NCI-H187 (cell line): ENCODE measurements around the gene ANXA10.
A peak's percentile ranks its signal among the peaks of the same experiment; 100 is the strongest.
"Not testable (repeated sequence)": the region's sequence is repeated elsewhere in the genome, so short reads cannot be mapped to it uniquely, and the experiment has no call there.

Experiments used
- DNase-seq, 2 experiments: peaks; one replicate each; lab custom pipeline; 2025; lab: John Stamatoyannopoulos, UW

The ANXA10 gene

DNA sequence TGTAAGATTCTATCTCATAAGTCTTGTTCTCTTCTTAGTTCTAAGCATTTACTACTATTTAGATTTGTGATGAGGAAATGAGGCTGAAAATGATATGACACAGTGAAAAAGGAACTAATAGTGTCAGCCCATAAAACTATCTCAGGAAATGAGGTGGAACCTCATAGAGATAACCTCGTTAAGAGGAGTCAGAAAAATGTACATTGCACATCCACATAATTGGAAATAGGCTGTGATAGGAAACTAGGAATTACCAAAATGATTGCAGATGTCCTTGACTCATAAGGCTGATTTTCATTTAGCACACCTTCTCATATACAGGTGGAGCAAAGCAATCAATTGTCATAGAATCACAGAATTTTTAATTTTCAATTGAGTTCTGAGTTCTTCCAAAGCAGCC lies 26.8 kb downstream of the ANXA10 start:
- DNase-seq = no peak

DNA sequence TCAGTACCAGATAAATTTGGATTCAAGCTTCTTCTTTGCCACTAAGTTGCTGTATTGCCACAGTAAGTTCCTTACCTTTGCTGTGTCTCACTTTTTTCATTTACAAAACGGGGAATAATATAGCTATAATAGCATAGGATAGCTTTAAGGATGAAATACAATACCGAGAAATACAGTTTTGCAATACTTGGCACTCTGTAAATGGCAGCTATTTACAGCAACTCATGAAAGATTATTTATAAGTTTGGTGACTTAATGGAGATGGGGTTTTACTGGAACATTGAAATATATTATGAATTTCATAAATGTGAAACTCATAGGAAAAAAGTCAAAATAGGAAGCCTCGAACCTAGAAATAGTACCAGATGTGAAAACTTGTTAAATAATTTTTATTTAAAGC lies 27.6 kb downstream of the ANXA10 start:
- DNase-seq = no peak

DNA sequence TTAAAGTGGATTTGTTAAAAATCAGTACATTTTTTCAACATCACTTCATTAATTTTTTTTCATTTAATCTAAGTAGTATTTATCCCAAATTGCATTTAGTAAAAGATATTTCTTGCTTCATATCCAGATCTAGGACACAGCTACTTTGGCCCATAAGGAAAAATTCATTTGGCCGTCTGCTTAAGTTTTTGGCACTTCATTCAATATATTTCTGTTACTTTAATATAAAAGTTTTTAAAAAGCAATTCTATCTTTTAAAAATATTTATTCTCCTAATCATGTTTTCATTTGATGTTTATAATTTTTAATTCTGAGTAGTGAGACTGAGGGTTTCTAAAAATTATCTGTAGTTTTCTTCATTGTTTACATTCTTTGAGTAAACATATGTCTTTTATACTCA lies 28.5 kb downstream of the ANXA10 start:
- DNase-seq = no peak

DNA sequence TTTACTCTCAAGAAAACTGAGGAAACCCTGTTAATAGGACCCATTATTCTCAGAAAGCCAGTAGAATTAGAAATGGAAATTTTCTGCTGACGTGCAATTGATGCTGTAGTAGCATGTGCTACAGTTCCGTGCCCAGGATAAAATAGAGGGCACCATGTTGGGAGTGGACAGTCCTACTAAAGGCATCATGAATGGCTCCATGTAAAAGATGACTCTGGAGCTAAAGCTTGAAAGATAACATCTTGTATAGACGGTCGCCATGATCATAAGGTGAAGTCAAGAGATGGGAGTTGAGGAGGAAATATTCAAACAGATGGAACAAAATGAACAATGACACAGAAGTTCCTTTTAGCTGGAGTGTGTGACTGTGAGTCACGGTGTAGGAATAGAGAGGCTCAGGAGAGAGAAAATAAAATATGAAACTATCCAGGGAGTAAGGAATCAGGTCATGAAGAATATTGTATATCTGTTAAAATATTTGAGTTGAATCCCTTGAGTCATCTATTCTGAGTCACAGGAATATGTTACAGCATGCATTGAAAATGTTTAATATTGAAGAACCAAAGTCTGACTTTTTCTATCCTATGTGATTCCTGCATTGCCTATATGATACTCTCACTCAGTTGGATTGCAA lies 31.8 kb downstream of the ANXA10 start:
- DNase-seq = no peak

DNA sequence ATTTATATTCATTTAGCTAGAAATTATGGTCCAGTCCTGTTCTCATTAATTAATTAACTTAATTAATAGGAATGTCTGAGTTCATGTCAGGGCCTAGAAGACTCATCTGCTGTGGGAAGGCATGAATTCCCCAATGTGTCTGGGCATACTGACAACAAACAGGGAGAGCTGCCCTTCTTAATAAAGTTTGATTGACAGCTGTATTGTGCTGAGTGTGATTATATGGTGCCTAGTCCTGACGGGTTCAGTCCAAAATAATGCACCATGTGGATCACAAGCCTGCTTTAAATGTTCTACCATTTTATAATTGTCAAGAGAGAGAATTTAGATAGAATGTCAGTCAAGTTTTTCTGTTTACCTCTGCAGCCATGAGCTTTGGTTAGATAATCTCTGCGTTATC lies 34.6 kb downstream of the ANXA10 start:
- no peak for DNase-seq

DNA sequence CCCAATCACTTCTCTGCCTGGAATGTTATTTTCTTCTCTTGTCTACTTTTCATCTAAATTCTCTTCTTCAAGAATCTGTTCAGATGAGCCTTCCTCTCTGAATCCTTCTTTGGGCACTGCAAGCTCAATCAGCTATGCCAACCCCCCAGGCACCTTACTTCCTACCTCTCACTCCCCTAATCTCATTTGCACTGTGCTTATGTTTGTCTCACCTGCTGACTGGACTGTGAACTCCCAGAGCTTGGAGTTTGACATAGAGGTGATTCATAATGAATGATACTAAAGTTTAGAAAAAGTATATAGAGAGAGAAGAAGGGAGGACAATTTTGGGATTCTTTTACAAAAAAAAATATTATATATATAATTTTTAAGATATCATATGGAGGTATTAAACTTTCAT lies 36.3 kb downstream of the ANXA10 start:
- DNase-seq = no peak

DNA sequence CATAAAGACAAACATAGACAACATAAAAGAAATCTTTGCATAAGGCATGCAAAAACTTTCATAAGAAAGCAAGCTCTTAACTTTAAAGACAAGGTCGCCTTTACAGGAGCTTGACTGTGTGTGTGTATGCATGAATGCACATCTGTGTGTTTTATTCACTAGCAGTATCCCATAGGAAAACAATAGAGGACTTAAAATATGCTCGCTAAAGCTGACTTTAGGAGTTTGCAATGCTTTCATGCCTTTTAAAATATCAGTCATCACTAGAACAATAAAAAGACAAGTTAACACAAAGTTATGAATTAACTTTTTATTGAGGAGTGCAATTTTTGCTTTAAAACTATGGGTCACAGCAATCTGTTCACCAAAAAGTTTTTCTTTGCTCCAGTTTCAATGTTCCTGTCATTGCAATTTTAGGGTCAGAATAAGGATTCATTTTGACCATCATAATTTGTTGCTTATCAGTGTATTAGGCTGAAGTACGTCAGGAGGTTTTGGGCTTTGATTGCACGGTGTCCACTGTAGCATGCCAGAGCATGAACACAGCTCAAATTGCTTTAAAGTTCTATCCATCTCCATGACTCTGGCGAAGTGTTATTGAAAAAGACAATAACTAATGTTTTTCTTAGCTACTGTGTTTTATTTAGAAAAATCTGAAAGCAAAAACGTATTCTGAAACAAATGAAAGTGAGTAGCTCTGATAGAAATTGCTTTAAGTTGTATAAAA lies 36.9 kb downstream of the ANXA10 start:
- no peak for DNase-seq

DNA sequence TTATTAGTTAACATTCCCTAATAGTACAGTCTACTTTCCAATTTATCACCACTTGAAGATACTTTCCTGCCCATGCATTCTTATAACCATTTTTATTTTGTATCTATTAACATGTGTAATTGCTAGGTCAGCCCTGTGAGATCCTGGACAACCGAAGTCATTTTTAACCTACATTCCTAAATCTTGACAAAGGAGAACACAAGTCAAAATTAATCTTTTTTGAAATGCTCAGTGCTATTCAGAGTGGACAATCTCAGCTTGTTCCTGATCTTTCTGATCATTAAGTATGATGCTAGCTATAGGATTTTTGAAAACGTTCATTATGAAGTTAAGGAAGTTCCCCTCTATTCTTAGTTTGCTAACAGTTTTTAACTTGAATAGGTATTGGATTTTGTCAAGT lies 37.5 kb downstream of the ANXA10 start:
- DNase-seq = no peak

DNA sequence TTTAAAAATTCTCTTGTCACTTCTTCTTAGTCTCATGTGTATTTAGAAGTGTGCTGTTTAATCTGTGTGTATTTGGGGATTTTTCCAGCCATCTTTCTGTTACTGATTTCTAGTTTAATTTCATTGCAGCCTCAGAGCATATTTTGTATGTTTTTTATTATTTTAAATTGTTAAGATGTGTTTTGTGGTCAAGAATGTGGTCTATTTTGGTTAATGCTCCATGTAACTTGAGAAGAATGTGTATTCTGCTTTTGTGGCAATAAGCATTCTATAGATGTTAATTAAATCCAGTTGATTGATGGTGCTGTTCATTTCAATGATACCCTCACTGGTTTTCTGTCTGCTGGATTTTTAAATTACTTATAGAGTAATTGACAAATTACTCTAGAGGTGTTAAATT lies 38.9 kb downstream of the ANXA10 start:
- no peak for DNase-seq

DNA sequence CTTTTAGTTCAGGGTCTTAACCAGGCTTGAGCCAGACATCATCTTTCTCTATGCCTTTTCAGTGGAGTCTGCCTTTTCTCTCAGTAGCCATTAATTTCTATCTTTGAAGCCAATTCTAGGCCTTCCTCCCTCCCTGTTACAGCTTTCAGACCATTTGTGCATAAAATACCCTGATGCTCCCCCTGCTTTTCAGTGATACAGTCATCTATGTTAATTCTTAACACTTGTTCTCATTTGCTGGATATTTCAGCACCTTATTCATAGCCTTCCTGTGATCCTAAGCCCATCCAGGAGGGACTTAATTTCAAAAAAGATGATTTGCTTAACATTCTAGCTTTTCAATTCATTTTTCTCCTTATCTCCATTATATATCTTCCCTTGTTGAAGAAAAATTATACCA lies 42.3 kb downstream of the ANXA10 start:
- no peak for DNase-seq

DNA sequence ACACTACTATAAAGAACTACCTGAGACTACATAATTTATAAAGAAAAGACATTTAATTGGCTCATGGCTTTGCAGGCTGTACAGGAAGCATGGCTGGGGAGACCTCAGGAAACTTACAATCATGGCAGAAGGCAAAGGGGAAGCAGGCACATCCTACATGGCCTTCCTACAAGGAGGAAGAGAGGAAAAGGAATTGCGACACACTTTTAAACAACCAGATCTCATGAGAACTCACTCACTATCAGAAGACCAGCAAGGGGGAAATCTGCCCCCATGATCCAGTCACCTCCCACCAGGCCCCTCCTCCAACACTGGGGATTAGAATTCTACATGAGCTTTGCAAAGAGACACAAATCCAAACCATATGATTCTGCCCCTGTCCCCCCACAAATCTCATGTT lies 43.5 kb downstream of the ANXA10 start:
- DNase-seq = not testable (repeated sequence)

DNA sequence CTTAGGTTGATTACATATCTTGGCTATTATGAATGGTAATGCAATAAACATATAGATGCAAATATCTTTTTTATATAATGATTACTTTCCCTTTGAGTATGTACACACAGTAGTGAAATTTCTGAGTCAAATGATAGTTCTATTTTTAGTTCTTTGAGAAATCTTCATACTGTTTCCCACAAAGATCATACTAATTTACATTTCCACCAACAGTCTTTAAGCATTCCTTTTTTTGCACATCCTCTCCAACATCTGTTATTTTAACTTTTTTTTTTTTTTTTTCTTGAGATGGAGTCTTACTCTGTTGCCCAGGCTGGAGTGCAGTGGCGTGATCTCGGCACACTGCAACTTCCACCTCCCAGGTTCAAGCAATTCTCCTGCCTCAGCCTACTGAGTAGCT lies 45.4 kb downstream of the ANXA10 start:
- DNase-seq = not testable (repeated sequence)

DNA sequence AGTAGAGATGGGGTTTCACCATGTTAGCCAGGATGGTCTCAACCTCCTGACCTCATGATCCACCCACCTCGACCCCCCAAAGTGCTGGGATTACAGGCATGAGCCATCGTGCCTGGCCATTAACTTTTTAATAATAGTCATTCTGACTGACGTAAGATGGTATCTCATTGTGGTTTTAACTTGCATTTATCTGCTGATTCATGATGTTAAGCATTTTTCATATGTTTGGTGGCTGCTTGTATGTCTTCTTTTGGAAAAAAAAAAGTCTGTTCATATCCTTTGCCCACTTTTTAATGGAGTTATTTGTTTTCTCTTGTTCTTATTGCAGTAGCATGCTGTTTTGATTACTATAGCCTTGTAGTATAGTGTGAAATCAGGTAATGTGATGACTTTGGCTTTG lies 45.8 kb downstream of the ANXA10 start:
- no peak for DNase-seq

DNA sequence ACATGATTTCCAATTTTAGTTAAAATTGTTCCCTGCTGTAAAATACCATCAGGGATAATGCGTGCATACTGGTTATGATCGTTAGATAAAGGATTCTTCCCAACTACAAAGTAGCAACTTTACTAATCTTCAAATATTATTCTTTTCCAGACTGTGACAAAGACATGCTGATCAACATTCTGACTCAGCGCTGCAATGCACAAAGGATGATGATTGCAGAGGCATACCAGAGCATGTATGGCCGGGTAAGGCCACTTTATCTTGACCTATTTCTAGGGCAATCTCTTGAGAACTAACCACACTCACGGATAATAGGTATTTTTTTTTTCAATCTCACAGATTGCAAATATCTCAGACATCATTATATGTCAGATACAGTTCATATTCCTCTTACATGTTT lies 47.0 kb downstream of the ANXA10 start:
- DNase-seq = no peak

DNA sequence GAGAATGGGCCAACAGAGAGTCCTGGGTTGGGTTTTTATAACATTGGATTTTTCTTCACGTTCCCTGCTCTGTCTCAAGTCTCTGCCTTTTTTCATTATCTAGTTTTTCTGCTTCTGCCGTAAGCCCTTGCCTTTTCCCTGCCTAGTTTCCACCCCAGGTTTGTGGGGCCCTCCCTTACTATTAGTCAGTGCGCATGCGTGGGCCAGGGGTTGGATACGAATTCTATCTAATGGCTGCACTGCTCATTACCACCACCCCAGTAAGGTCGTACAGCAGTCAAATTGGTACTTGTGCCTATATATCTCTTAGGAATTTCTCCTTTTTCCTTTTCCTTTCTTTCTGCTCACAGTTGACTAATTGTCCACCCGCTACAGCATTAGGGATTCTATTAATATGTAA lies 49.4 kb downstream of the ANXA10 start:
- no peak for DNase-seq

DNA sequence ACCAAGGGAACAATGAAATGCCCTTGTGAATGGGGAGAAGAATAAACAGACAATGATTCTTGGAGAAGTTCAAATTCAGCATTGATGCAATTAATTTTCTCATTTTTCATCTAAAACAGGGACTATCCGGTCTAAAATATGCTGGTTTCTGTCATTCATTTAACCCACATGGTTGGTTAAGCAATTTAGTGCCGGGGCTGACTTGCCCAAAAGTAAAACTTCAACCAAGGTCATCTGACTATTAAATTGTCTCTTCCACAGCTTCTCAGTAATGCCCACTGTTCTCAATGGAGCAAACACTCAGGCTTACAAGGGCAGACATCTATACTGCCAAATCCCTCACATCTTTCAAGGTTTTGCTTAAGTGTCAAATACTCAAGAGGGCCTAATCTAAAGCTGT lies 51.3 kb downstream of the ANXA10 start:
- DNase-seq = no peak

DNA sequence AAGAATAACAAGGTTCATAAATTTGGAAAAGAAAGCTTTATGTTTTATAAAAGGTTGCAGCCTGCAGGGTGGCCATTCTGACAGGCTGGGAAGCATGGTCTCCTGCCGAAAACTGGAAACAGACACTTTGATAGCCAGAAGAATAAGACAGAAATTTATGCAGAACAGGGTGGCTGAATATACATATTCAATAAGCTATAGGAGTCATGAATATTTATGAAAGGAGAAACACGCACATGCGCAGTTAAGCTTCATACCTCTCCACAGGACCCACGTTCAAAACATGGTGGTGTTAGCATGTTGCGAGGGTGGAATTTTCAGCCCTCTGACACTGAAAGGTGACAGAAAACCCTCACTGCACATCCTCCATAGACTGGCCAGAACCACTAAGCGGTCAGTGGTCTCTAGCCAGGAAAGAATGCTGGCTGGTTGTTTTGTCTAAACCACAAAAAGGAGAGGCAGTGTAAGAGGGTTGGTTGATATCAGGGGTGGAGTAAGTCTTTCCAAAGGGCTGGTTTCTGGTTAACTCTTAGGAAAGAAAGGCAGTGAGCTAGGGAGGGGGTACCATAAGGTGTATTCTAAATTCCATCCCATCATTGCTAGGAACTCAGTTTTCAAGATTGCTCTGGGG lies 58.2 kb downstream of the ANXA10 start:
- DNase-seq = no peak

DNA sequence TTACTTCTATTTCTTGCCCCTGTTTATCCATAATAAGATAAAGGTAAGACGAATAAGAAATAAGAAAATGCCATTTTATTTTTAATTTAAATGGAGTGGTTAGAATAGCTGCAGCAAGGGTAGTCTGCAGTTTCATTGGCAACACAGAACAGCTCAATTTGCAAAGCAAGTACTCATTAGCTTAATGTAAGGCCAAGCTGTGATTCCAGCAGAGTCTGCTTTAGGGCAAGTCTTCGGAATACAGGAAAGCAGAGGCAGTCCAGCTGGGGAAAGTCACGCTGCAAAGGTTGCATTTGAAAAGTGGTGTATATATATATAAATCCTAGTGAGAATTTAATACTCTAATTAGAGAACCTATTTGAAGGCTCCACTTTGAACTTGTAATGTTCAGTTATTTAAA lies 59.0 kb downstream of the ANXA10 start:
- no peak for DNase-seq

DNA sequence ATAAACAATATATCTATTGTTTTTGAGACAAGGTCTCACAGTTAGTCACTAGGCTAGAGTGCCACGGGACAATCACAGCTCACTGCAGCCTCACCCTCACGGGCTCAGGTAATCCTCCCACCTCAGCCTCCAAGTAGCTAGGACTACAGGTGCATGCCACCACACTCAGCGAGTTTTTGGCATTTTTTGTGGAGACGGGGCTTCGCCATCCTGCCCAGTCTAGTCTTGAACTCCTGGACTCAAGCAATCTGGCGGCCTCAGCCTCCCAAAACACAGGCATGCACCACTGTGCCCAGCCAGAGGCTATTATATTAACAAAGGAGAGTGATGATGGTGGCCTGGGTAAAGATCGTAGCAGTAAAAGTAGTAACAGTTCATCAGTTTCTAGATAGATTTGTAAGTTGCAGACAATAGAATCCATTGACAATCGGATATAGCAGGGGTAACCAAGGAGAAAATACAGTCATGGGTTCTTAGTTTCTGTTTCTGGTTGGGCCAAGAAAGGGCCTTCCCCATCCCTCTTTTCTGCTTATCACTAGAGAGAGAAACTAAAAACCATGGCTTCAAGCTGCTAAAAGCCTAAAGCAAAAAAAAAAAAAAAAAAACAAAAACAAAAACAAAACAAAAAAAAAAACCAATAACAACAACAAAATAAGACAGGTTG lies 60.6 kb downstream of the ANXA10 start:
- no peak for DNase-seq

DNA sequence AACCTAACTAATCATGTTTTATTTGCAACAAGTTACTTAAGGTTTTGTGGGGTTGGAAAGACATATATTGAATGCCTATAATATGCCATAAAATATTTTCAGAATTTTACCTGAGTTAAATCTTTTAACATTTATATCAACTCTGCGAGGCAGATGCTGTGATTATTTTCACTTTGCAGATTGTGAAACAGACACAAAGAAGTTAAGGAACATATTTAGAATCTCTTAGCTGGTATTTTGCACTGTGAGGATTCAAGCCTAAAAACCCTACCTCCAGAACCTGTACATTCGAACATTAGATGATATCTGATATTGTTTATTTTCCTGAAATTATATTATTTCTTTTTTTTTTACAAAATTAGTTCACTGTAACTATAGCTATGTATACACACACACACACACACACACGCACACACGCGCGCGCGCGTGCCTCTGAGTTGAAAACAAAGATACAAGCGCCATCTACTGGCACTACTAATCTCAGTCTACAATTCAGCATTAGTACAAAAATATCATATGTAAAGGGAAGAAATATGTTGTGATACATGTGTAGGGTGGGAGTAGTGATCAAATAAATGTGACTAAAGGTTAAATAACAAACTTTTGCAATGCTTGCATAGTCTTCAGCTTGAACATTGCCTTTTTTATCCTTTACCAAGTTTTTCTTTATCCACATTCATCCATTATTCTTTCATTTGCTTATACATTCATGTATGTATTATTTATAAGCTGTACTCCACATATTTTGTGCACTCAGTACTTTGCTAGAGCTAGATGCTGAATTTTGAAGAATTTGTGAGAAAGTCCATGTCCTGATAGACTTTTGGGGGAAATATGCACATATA lies 61.5 kb downstream of the ANXA10 start:
- peak in 1 of 2 experiments; percentile 1 for DNase-seq

DNA sequence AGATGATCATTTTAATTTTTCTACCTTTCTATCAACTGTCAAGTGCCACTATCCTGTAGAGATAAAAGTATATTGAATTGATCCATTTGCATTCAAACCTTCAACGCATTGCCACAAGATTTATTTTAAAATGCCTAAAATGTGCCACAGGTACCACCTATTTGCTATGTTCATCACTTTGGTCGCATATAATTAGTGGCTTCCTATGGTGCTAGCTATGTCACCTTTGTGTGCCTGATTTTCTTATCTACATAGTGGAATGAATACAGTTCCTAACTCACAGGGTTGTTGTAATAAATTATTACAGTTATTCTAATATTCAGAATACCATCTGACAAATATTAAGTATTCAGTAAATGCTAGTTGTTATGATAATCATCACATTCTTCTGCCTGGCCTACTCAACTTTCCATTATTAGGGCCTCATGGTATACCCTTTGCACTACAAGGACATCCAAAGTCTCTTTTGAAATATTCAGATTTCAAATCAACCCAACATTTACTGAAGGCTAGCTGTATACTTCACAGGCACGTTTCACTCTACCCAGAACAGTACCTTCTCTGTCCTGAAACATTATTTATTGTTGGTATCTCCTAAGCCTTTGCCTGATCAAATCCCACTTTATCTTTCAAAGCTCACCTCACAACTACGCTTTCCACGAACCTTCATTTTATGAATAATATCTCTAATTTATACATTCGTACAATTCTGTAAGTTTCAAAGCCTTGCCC lies 62.4 kb downstream of the ANXA10 start:
- DNase-seq = no peak
